HepG2 (cell line): ENCODE measurements around the gene AARSD1. TPM values are rescaled to one million over a fixed set of nuclear protein-coding genes. Genes with fewer than 3 reads are reported as not detected.

Experiments
- ARID2 ChIP-seq: sonication (generic); formaldehyde crosslinking; IDR thresholded peaks from 2 replicates; pipeline ENCODE4 v1.8.1; 2022; ENCODE audit warnings: mild to moderate bottlenecking, missing genetic modification reagents, borderline replicate concordance
- ARNTL ChIP-seq: sonication (generic); formaldehyde crosslinking; IDR thresholded peaks from 2 replicates; pipeline ENCODE4 v1.4.0; 2020; ENCODE audit warnings: mild to moderate bottlenecking, missing genetic modification reagents
- CCAR2 ChIP-seq: fragments of 200-400 bp; formaldehyde crosslinking; optimal IDR thresholded peaks from 2 replicates; pipeline ENCODE3; 2018; ENCODE audit warnings: low read depth, mild to moderate bottlenecking, low read length, moderate library complexity
- CHD2 ChIP-seq: IDR thresholded peaks from 2 replicates; pipeline ENCODE4 v1.6.1; 2011; ENCODE audit warnings: low read depth, low read length, improper control_type of control experiment
- GABPB1 ChIP-seq: IDR thresholded peaks from 2 replicates; pipeline ENCODE4 v1.6.1; 2016; ENCODE audit warnings: mild to moderate bottlenecking, missing genetic modification reagents, moderate library complexity, missing compliant biosample characterization
- JUNB ChIP-seq: sonication (generic); formaldehyde crosslinking; IDR thresholded peaks from 2 replicates; pipeline ENCODE4 v1.8.0; 2022; ENCODE audit warnings: missing genetic modification reagents, mild to moderate bottlenecking, borderline replicate concordance
- KLF16 ChIP-seq, 2 experiments: sonication (generic) in 1 of 2; formaldehyde crosslinking in 1 of 2; IDR thresholded peaks; 2 replicates each; pipeline versions ENCODE4 v1.6.1 to v1.8.0; 2016 to 2023; ENCODE audit warnings: missing genetic modification reagents in 2 of 2, missing compliant biosample characterization in 1 of 2
- MBNL3 ChIP-seq: fragments of 250-450 bp; sonication (Bioruptor Pico); conservative IDR thresholded peaks from 2 replicates; pipeline ENCODE4 v1.8.0; 2022; ENCODE audit warnings: mild to moderate bottlenecking, inconsistent platforms
- MLLT10 ChIP-seq: sonication (generic); formaldehyde crosslinking; IDR thresholded peaks from 2 replicates; pipeline ENCODE4 v1.4.0; 2020; ENCODE audit warnings: missing genetic modification reagents
- ONECUT2 ChIP-seq: sonication (generic); formaldehyde crosslinking; IDR thresholded peaks from 2 replicates; pipeline ENCODE4 v1.4.0; 2020; ENCODE audit warnings: missing genetic modification reagents
- POLR2AphosphoS5 ChIP-seq: IDR thresholded peaks from 2 replicates; pipeline ENCODE4 v1.6.1; 2012; ENCODE audit warnings: low read depth, low read length
- SMARCE1 ChIP-seq: fragments of 450-650 bp; IDR thresholded peaks from 2 replicates; pipeline ENCODE4 v1.6.1; 2017; ENCODE audit warnings: borderline replicate concordance
- ZNF124 ChIP-seq: sonication (generic); formaldehyde crosslinking; IDR thresholded peaks from 2 replicates; pipeline ENCODE4 v1.4.0; 2020; ENCODE audit warnings: missing genetic modification reagents
- ZNF331 ChIP-seq: sonication (generic); formaldehyde crosslinking; IDR thresholded peaks from 2 replicates; pipeline ENCODE4 v1.4.0; 2020; ENCODE audit warnings: missing genetic modification reagents
- ZNF33A ChIP-seq: sonication (generic); formaldehyde crosslinking; IDR thresholded peaks from 2 replicates; pipeline ENCODE4 v1.5.1; 2020; ENCODE audit warnings: missing genetic modification reagents, mild to moderate bottlenecking, moderate library complexity, borderline replicate concordance
- ZNF350 ChIP-seq: sonication (generic); formaldehyde crosslinking; IDR thresholded peaks from 2 replicates; pipeline ENCODE4 v1.4.0; 2020; ENCODE audit warnings: mild to moderate bottlenecking, low read depth, missing genetic modification reagents, borderline replicate concordance
- ZNF776 ChIP-seq: sonication (generic); formaldehyde crosslinking; IDR thresholded peaks from 2 replicates; pipeline ENCODE4 v1.4.0; 2020; ENCODE audit warnings: mild to moderate bottlenecking, missing genetic modification reagents
- ZNF781 ChIP-seq: sonication (generic); formaldehyde crosslinking; IDR thresholded peaks from 2 replicates; pipeline ENCODE4 v1.5.1; 2020; ENCODE audit warnings: borderline replicate concordance, mild to moderate bottlenecking, missing genetic modification reagents; ENCODE audit errors: not compliant biosample characterization
- polyA plus RNA-seq, 8 experiments: library from polyadenylated mRNA; depleted of rRNA in 3 of 8; stranded (reverse) in 7 of 8; unstranded in 1 of 8; fragments of >200 nt; fragmentation: Illumina TruSeq in 4 of 8; extraction: Trizol in 4 of 8; gene quantifications; 2 replicates each; pipeline versions ENCODE4 v1.2.1 to v1.2.3, GENCODE V29; 2011 to 2016; ENCODE audit warnings: low read depth in 4 of 8, missing spikeins in 1 of 8, mixed read lengths in 1 of 8; ENCODE audit not compliant: insufficient read depth in 1 of 8
- total RNA-seq, 5 experiments: library from RNA; depleted of rRNA; stranded (reverse); fragments of >200 nt; fragmentation: Illumina TruSeq; extraction: Trizol; gene quantifications; 2 replicates each; pipeline ENCODE4 v1.2.3, GENCODE V29; 2016; ENCODE audit warnings: low read depth in 1 of 5
- TF ChIP-seq, protein P1 (sequence below): sonication (generic); formaldehyde crosslinking; IDR thresholded peaks from 2 replicates; pipeline ENCODE4 v1.8.0; 2022; ENCODE audit warnings: missing genetic modification reagents, mild to moderate bottlenecking, moderate library complexity, borderline replicate concordance
- TF ChIP-seq, protein P2 (sequence below): sonication (generic); formaldehyde crosslinking; IDR thresholded peaks from 2 replicates; pipeline ENCODE4 v1.8.1; 2023; ENCODE audit warnings: mild to moderate bottlenecking, missing genetic modification reagents
- TF ChIP-seq, protein P3 (sequence below): IDR thresholded peaks from 2 replicates; pipeline ENCODE4 v1.6.1; 2016; ENCODE audit warnings: missing compliant biosample characterization, missing genetic modification reagents, borderline replicate concordance
- TF ChIP-seq, protein P4 (sequence below): IDR thresholded peaks from 2 replicates; pipeline ENCODE4 v1.6.1; 2016; ENCODE audit warnings: missing biosample characterization, missing genetic modification reagents, low read depth
- TF ChIP-seq, protein P5 (sequence below): sonication (generic); formaldehyde crosslinking; conservative IDR thresholded peaks from 2 replicates; pipeline ENCODE4 v1.5.0; 2020; ENCODE audit warnings: missing genetic modification reagents

AARSD1 gene
- total and polyA plus RNA-seq, 2 of the 13 experiments (the other 11 are each of a cell fraction or from before 2014, with no cell fraction given): 24.7 to 29.3 TPM

DNA sequence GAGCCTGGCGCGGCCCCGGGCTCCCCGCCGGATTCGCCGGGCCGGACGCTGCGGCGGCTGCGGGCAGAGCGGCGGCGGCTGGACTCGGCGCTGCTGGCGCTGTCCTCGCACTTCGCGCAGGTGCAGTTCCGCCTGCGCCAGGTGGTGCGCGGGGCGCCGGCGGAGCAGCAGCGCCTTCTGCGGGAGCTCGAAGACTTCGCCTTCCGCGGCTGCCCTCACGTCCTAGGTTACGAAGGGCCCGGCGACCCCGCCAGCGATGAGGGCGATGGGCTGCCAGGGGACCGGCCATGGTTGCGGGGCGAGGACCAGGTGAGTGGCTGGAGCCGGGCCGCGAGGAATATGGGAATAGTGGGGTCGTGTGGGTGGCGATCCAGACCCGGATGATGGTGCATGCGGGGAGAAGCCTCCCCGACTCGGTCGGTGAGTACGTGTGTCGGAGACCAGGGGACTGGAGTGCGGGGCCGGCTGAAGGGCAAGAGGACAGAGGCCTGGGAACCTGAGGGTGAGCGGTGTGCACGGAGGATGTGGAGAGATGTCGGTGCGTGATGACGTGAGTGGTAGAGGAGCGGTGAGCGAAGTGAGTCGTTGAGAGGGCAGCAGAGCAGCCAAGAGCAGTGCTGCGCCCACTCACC lies 16.6 kb upstream of the AARSD1 start (continued):
- TF ChIP-seq MLLT10 (CRISPR knock-in tag) (no peak), CHD2 (no peak), ZNF350 (no peak; the same call in 1 of the 2 replicates), KLF16 (CRISPR knock-in tag; IDR thresholded peaks at IDR 0.05) (0 out of 4 replicates have a peak, but pooled peaks of 1 of the 2 experiments have one; percentile 31), ZNF33A (CRISPR knock-in tag) (no peak), ZNF776 (CRISPR knock-in tag) (peak; percentile 56; the same call in 1 of the 2 replicates), MBNL3 (CRISPR knock-in tag) (no peak), CCAR2 (no peak), GABPB1 (peak; percentile 75; the same call in 1 of the 2 replicates), ONECUT2 (CRISPR knock-in tag) (no peak), ARNTL (CRISPR knock-in tag) (no peak; the same call in 1 of the 2 replicates), ZNF331 (CRISPR knock-in tag) (no peak), ARID2 (no peak), SMARCE1 (no peak), POLR2AphosphoS5 (0 out of 2 replicates have a peak, but pooled peaks have one; percentile 22), JUNB (peak; percentile 69; the same call in 1 of the 2 replicates), ZNF124 (CRISPR knock-in tag) (no peak), ZNF781 (CRISPR knock-in tag) (peak; percentile 48)
- TF ChIP-seq, protein P1, sequence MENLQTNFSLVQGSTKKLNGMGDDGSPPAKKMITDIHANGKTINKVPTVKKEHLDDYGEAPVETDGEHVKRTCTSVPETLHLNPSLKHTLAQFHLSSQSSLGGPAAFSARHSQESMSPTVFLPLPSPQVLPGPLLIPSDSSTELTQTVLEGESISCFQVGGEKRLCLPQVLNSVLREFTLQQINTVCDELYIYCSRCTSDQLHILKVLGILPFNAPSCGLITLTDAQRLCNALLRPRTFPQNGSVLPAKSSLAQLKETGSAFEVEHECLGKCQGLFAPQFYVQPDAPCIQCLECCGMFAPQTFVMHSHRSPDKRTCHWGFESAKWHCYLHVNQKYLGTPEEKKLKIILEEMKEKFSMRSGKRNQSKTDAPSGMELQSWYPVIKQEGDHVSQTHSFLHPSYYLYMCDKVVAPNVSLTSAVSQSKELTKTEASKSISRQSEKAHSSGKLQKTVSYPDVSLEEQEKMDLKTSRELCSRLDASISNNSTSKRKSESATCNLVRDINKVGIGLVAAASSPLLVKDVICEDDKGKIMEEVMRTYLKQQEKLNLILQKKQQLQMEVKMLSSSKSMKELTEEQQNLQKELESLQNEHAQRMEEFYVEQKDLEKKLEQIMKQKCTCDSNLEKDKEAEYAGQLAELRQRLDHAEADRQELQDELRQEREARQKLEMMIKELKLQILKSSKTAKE (CRISPR knock-in tag): 0 out of 2 replicates have a peak, but pooled peaks have one; percentile 55
- TF ChIP-seq, protein P2, sequence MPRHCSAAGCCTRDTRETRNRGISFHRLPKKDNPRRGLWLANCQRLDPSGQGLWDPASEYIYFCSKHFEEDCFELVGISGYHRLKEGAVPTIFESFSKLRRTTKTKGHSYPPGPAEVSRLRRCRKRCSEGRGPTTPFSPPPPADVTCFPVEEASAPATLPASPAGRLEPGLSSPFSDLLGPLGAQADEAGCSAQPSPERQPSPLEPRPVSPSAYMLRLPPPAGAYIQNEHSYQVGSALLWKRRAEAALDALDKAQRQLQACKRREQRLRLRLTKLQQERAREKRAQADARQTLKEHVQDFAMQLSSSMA (CRISPR knock-in tag): 0 out of 2 replicates have a peak, but pooled peaks have one; percentile 71
- TF ChIP-seq, protein P3, sequence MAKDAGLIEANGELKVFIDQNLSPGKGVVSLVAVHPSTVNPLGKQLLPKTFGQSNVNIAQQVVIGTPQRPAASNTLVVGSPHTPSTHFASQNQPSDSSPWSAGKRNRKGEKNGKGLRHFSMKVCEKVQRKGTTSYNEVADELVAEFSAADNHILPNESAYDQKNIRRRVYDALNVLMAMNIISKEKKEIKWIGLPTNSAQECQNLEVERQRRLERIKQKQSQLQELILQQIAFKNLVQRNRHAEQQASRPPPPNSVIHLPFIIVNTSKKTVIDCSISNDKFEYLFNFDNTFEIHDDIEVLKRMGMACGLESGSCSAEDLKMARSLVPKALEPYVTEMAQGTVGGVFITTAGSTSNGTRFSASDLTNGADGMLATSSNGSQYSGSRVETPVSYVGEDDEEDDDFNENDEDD (CRISPR knock-in tag): peak; percentile 75; the same call in 1 of the 2 replicates
- TF ChIP-seq, protein P4, sequence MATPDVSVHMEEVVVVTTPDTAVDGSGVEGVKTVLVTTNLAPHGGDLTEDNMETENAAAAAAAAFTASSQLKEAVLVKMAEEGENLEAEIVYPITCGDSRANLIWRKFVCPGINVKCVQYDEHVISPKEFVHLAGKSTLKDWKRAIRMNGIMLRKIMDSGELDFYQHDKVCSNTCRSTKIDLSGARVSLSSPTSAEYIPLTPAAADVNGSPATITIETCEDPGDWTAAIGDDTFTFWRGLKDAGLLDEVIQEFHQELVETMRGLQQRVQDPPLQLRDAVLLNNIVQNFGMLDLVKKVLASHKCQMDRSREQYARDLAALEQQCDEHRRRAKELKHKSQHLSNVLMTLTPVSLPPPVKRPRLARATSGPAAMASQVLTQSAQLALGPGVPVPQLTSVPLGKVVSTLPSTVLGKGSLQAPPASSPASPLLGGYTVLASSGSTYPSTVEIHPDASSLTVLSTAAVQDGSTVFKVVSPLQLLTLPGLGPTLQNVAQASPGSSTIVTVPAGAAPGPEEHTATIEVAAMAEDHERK (CRISPR knock-in tag): peak; percentile 27; the same call in 1 of the 2 replicates
- TF ChIP-seq, protein P5, sequence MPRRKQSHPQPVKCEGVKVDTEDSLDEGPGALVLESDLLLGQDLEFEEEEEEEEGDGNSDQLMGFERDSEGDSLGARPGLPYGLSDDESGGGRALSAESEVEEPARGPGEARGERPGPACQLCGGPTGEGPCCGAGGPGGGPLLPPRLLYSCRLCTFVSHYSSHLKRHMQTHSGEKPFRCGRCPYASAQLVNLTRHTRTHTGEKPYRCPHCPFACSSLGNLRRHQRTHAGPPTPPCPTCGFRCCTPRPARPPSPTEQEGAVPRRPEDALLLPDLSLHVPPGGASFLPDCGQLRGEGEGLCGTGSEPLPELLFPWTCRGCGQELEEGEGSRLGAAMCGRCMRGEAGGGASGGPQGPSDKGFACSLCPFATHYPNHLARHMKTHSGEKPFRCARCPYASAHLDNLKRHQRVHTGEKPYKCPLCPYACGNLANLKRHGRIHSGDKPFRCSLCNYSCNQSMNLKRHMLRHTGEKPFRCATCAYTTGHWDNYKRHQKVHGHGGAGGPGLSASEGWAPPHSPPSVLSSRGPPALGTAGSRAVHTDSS (CRISPR knock-in tag): no peak
